K562 (cell line): ENCODE results near the gene GNGT2. TPM values are rescaled to one million over a fixed set of nuclear protein-coding genes. Genes with fewer than 3 reads are reported as not detected.

Experiments used
- ZNF124 ChIP-seq: sonication (generic); formaldehyde crosslinking; IDR thresholded peaks from 2 replicates; pipeline ENCODE4 v1.8.1; 2022; ENCODE audit warnings: missing genetic modification reagents
- polyA plus RNA-seq, 8 experiments: library from polyadenylated mRNA; depleted of rRNA in 4 of 8; stranded (reverse) in 5 of 8; unstranded in 3 of 8; fragments of >200 nt; fragmentation: Nextera tagmentation in 2 of 8; fragmentation: Illumina TruSeq in 1 of 8; extraction: Ambion mirVana in 2 of 8; extraction: Trizol in 1 of 8; gene quantifications; 2 replicates each; pipeline versions ENCODE4 v1.2.1 to v1.2.3, GENCODE V29; 2011 to 2014; ENCODE audit warnings: inconsistent platforms in 1 of 8, missing spikeins in 1 of 8
- total RNA-seq, 7 experiments: library from RNA; depleted of rRNA in 6 of 7; stranded (reverse); fragments of >200 nt in 6 of 7; fragmentation: Illumina TruSeq in 2 of 7; extraction: Trizol in 2 of 7; gene quantifications; 2 replicates each; pipeline versions ENCODE4 v1.2.1 to v1.2.3, GENCODE V29; 2011 to 2021; ENCODE audit warnings: low replicate concordance in 1 of 7
- TF ChIP-seq, protein P1 (sequence below), 2 experiments: fragments of 450-650 bp; formaldehyde crosslinking in 1 of 2; IDR thresholded peaks; 2 replicates each; pipeline versions ENCODE4 v1.4.0 to v1.6.1; 2014 to 2020; ENCODE audit warnings: mild to moderate bottlenecking in 2 of 2, borderline replicate concordance in 1 of 2, low read depth in 1 of 2
- TF ChIP-seq, protein P2 (sequence below): sonication (generic); IDR thresholded peaks from 2 replicates; pipeline ENCODE4 v1.6.1; 2016

The GNGT2 gene
- total and polyA plus RNA-seq, 9 of the 15 experiments (the other 6 are each of a cell fraction or from before 2014, with no cell fraction given), result not detected

DNA sequence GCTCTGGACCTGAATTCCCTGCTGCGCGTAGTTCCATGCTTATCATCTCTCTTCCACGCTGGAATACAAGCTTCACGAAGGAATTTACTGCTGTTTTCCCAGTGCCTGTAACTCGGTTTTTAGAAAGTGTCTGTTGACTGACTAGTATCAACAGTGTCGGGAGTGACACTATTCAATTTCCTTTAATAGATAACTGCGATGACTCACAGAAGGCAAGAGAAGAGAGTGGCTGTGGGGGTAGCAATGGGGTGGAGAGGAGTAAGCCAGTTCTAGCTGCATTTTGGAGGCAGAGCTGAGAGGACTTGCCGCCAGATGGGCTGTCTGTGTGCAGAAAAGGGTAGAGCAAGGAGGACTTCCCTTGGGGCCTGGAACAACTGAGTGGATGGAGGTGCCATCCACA is 52.6 kb downstream of the GNGT2 start (continued):
- TF ChIP-seq, protein P1, sequence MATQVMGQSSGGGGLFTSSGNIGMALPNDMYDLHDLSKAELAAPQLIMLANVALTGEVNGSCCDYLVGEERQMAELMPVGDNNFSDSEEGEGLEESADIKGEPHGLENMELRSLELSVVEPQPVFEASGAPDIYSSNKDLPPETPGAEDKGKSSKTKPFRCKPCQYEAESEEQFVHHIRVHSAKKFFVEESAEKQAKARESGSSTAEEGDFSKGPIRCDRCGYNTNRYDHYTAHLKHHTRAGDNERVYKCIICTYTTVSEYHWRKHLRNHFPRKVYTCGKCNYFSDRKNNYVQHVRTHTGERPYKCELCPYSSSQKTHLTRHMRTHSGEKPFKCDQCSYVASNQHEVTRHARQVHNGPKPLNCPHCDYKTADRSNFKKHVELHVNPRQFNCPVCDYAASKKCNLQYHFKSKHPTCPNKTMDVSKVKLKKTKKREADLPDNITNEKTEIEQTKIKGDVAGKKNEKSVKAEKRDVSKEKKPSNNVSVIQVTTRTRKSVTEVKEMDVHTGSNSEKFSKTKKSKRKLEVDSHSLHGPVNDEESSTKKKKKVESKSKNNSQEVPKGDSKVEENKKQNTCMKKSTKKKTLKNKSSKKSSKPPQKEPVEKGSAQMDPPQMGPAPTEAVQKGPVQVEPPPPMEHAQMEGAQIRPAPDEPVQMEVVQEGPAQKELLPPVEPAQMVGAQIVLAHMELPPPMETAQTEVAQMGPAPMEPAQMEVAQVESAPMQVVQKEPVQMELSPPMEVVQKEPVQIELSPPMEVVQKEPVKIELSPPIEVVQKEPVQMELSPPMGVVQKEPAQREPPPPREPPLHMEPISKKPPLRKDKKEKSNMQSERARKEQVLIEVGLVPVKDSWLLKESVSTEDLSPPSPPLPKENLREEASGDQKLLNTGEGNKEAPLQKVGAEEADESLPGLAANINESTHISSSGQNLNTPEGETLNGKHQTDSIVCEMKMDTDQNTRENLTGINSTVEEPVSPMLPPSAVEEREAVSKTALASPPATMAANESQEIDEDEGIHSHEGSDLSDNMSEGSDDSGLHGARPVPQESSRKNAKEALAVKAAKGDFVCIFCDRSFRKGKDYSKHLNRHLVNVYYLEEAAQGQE (IDR thresholded peaks at IDR 0.05; ENCODE audit: borderline replicate concordance), result peak; percentile 81
- TF ChIP-seq, protein P1 (CRISPR knock-in tag; IDR thresholded peaks at IDR 0.05; ENCODE audit: low read depth), result no peak
- TF ChIP-seq ZNF124 (CRISPR knock-in tag), result no peak
- TF ChIP-seq, protein P2, sequence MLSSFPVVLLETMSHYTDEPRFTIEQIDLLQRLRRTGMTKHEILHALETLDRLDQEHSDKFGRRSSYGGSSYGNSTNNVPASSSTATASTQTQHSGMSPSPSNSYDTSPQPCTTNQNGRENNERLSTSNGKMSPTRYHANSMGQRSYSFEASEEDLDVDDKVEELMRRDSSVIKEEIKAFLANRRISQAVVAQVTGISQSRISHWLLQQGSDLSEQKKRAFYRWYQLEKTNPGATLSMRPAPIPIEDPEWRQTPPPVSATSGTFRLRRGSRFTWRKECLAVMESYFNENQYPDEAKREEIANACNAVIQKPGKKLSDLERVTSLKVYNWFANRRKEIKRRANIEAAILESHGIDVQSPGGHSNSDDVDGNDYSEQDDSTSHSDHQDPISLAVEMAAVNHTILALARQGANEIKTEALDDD, result peak; percentile 36; the same call in 1 of the 2 replicates
